HCT116 (cell line): Measurements from ENCODE around the gene OSCP1. TPM values are rescaled to one million over a fixed set of nuclear protein-coding genes. Genes with fewer than 3 reads are reported as not detected.

Experiments used
- ATAC-seq: fragments of 200-7000 bp; cut with Tn5 transposase; 2 replicates; pipeline ENCODE4 v1.9.1; 2020; ENCODE audit warnings: mild to moderate bottlenecking, moderate library complexity
- BruUV-seq: library from RNA; stranded (reverse); fragments of 400-500 nt; replicated peaks from 2 replicates; lab custom pipeline; 2021; lab: Mats Ljungman, UMichigan
- CTCF ChIA-PET: fragments of 300-600 bp; sonication (Branson Sonifier 250); formaldehyde crosslinking; loops from one replicate; lab custom pipeline; 2021; ENCODE audit warnings: antibody characterized with exemption; lab: Charles Lee
- POLR2A ChIA-PET: fragments of 300-600, 350-600 bp; sonication (Branson Sonifier 250); formaldehyde crosslinking; loops from one replicate; lab custom pipeline; 2021; ENCODE audit warnings: antibody characterized with exemption; lab: Charles Lee
- RAD21 ChIA-PET, 2 experiments: fragments of 300-600 bp; sonication (Branson Sonifier 250); formaldehyde crosslinking; loops; one replicate each; lab custom pipeline; 2023; ENCODE audit warnings: low total read pairs in 2 of 2; ENCODE audit not compliant: uncharacterized antibody in 2 of 2, unreplicated experiment in 2 of 2, low non-redundant PET in 1 of 2; lab: Charles Lee
- DNase-seq: peaks from one replicate; pipeline ENCODE4 v3.0.0-alpha.2; 2010; ENCODE audit warnings: low read depth, low spot score
- H2AFZ ChIP-seq: fragments of 200-600 bp; shearing (Covaris generic), sonication (generic); 2 replicates; pipeline ENCODE4 v1.6.1; 2017; ENCODE audit warnings: low read depth, mixed run types, mixed read lengths, antibody characterized with exemption, low read length; ENCODE audit not compliant: poor library complexity, severe bottlenecking
- H3K27ac ChIP-seq: 2 replicates; pipeline ENCODE4 v1.5.1; 2012; ENCODE audit warnings: low read depth, low read length
- H3K27me3 ChIP-seq: fragments of 200-600 bp; sonication (generic); 2 replicates; pipeline ENCODE4 v1.6.1; 2016; ENCODE audit warnings: mixed run types, low read length, mixed read lengths; ENCODE audit not compliant: insufficient read depth
- H3K36me3 ChIP-seq, 2 experiments: fragments of 200-500 bp in 1 of 2; fragments of 200-600 bp in 1 of 2; sonication (Bioruptor generic) in 1 of 2; sonication (generic) in 1 of 2; 2 replicates each; pipeline versions ENCODE4 v1.5.1 to v1.6.1; 2014 to 2016; ENCODE audit warnings: low read length in 2 of 2, inconsistent platforms in 1 of 2, mixed read lengths in 1 of 2, mixed run types in 1 of 2; ENCODE audit not compliant: insufficient read depth in 2 of 2, control insufficient read depth in 1 of 2
- H3K4me1 ChIP-seq, 2 experiments: fragments of 200-600 bp in 1 of 2; sonication (generic) in 1 of 2; 2 replicates each; pipeline versions ENCODE4 v1.5.1 to v1.6.1; 2012 to 2017; ENCODE audit warnings: low read length in 2 of 2, inconsistent platforms in 1 of 2, mild to moderate bottlenecking in 1 of 2, mixed read lengths in 1 of 2, mixed run types in 1 of 2, moderate library complexity in 1 of 2; ENCODE audit not compliant: insufficient read depth in 2 of 2, control insufficient read depth in 1 of 2
- H3K4me2 ChIP-seq: fragments of 200-600 bp; sonication (generic); 2 replicates; pipeline ENCODE4 v1.6.1; 2017; ENCODE audit warnings: mixed run types, low read length, mixed read lengths
- H3K4me3 ChIP-seq, 2 experiments: fragments of 200-600 bp in 1 of 2; sonication (generic) in 1 of 2; replicated peaks in 1 of 2; 2 replicates each; pipeline ENCODE4 v1.5.1; 2011 to 2016; ENCODE audit warnings: low read length in 2 of 2, control low read depth in 1 of 2, low read depth in 1 of 2, mild to moderate bottlenecking in 1 of 2, mixed read lengths in 1 of 2, mixed run types in 1 of 2
- H3K79me2 ChIP-seq: fragments of 200-600 bp; sonication (generic); 2 replicates; pipeline ENCODE4 v1.6.1; 2017; ENCODE audit warnings: mild to moderate bottlenecking, mixed run types, low read length, moderate library complexity, mixed read lengths; ENCODE audit not compliant: insufficient read depth
- H3K9ac ChIP-seq: fragments of 200-600 bp; sonication (generic); 2 replicates; pipeline ENCODE4 v1.6.1; 2016; ENCODE audit warnings: low read length, mixed read lengths
- H3K9me2 ChIP-seq: fragments of 200-600 bp; sonication (generic), shearing (Covaris generic); 2 replicates; pipeline ENCODE4 v1.6.1; 2017; ENCODE audit warnings: mixed run types, mild to moderate bottlenecking, moderate library complexity; ENCODE audit not compliant: insufficient read depth
- H3K9me3 ChIP-seq, 2 experiments: fragments of 200-500 bp in 1 of 2; fragments of 200-600 bp in 1 of 2; sonication (Bioruptor generic) in 1 of 2; sonication (generic) in 1 of 2; 2 replicates each; pipeline ENCODE4 v1.6.1; 2014 to 2017; ENCODE audit warnings: low read length in 2 of 2, mixed read lengths in 2 of 2, inconsistent platforms in 1 of 2, low read depth in 1 of 2, mild to moderate bottlenecking in 1 of 2, mixed run types in 1 of 2, moderate library complexity in 1 of 2; ENCODE audit not compliant: control insufficient read depth in 1 of 2, insufficient read depth in 1 of 2
- H4K20me1 ChIP-seq: fragments of 200-600 bp; sonication (generic), shearing (Covaris generic); 2 replicates; pipeline ENCODE4 v1.6.1; 2017; ENCODE audit warnings: mixed run types, mild to moderate bottlenecking, moderate library complexity; ENCODE audit not compliant: insufficient read depth
- CEBPB ChIP-seq: IDR thresholded peaks from 2 replicates; pipeline ENCODE4 v1.6.1; 2012; ENCODE audit warnings: low read depth
- EGR1 ChIP-seq: IDR thresholded peaks from 2 replicates; pipeline ENCODE4 v1.6.1; 2012; ENCODE audit warnings: low read depth
- EZH2 ChIP-seq: fragments of 200-600 bp; sonication (generic); IDR thresholded peaks from 2 replicates; pipeline ENCODE4 v1.6.1; 2017; ENCODE audit warnings: antibody characterized with exemption, mixed run types
- FOSL1 ChIP-seq: IDR thresholded peaks from 2 replicates; pipeline ENCODE4 v1.6.1; 2012; ENCODE audit warnings: low read depth
- JUND ChIP-seq: IDR thresholded peaks from 2 replicates; pipeline ENCODE4 v1.6.1; 2012
- POLR2A ChIP-seq: IDR thresholded peaks from 2 replicates; pipeline ENCODE4 v1.7.0; 2011; ENCODE audit warnings: borderline replicate concordance; ENCODE audit not compliant: insufficient read depth, insufficient read length; ENCODE audit errors: extremely low read depth
- POLR2AphosphoS5 ChIP-seq: IDR thresholded peaks from 2 replicates; pipeline ENCODE4 v1.6.1; 2011; ENCODE audit warnings: mild to moderate bottlenecking, low read depth, low read length, moderate library complexity
- RAD21 ChIP-seq: IDR thresholded peaks from 2 replicates; pipeline ENCODE4 v1.6.1; 2012; ENCODE audit warnings: low read depth, mild to moderate bottlenecking
- SIN3A ChIP-seq: IDR thresholded peaks from 2 replicates; pipeline ENCODE4 v1.6.1; 2012; ENCODE audit warnings: low read depth
- SRF ChIP-seq: IDR thresholded peaks from 2 replicates; pipeline ENCODE4 v1.6.1; 2012; ENCODE audit warnings: low read depth
- TCF7L2 ChIP-seq: IDR thresholded peaks from 2 replicates; pipeline ENCODE4 v1.7.0; 2011; ENCODE audit warnings: borderline replicate concordance, inconsistent platforms; ENCODE audit not compliant: insufficient read depth, insufficient read length; ENCODE audit errors: extremely low read depth
- ZNF274 ChIP-seq: fragments of 200-500 bp; sonication (Bioruptor generic); IDR thresholded peaks from 2 replicates; pipeline ENCODE4 v1.6.1; 2014; ENCODE audit warnings: mild to moderate bottlenecking, low read depth, low read length, inconsistent platforms
- intact Hi-C: fragments of 100-400 bp; cut with micrococcal nuclease; formaldehyde crosslinking; loops from 2 replicates; pipeline ENCODE4 v1.10.0; 2022
- total RNA-seq: library from RNA; stranded (reverse); gene quantifications from one replicate; pipeline ENCODE4 v1.2.1, GENCODE V29; 2021; ENCODE audit not compliant: unreplicated experiment
- TF ChIP-seq, protein P1 (sequence below): IDR thresholded peaks from 2 replicates; pipeline ENCODE4 v1.6.1; 2011; ENCODE audit warnings: mild to moderate bottlenecking, low read length, moderate library complexity; ENCODE audit not compliant: insufficient replicate concordance; ENCODE audit errors: extremely low read depth
- TF ChIP-seq, protein P2 (sequence below): IDR thresholded peaks from 2 replicates; pipeline ENCODE4 v1.6.1; 2012
- TF ChIP-seq, protein P3 (sequence below), 3 experiments: fragments of 200-600 bp in 1 of 3; sonication (generic) in 1 of 3; IDR thresholded peaks in 2 of 3; conservative IDR thresholded peaks in 1 of 3; 2 replicates each; pipeline ENCODE4 v1.5.1; 2012 to 2017; ENCODE audit warnings: low read depth in 2 of 3, low read length in 2 of 3, antibody characterized with exemption in 1 of 3, borderline replicate concordance in 1 of 3, control low read depth in 1 of 3, mild to moderate bottlenecking in 1 of 3, mixed read lengths in 1 of 3, mixed run types in 1 of 3, moderate library complexity in 1 of 3; ENCODE audit not compliant: insufficient read depth in 1 of 3

The OSCP1 gene
- total RNA-seq, 1 experiment from 2014 or later = 4.1 TPM

DNA sequence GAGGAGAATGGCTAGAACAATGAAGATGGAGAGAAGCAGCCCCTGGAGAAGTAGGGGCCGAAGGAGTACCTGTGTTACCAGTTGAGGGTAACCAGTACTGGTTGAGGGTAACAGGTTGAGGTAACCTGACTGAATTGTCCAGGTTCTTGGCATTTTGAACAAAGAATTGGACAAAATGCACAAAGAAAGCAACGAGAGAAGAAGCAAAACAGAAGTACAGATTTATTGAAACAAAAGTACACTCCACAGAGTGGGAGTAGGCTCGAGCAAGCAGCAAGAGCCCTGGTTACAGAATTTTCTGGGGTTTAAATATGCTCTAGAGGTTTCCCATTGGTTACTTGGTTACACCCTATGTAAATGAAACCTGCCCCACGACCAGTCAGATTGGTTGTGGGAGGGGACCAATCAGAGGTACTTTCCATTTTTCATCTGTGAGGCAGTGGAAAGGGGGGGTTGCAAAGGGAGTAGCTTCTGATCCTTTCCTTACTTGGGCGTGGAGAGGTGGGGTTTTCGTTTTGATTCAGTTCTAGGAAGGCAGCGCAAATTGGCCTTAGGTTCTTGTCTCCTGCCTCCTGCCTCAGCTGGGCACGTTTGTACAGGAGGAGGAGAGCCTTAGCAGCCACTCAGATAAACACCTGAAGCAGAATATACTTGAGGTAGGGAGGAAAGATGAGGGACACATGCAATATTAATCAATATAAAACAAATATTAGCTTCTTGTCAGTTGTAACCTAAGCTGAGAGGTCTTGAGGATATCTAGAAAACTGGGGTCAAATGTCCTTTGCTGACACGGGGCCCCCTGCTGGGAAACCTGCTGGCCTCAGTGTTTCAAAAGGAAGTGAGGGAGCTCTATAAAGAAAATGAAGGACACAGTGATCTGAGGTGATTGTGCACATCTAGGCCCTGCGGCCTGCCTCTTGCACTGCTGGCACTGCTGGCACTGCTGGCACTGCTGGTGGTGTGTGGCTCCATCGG, 38.3 kb downstream of the OSCP1 start:
- DNase-seq = no peak
- CTCF ChIA-PET = no interaction called here

More for the DNA sequence above, 38.3 kb downstream of the OSCP1 start:
- Histone ChIP-seq H4K20me1 (no peaks in the 10 kb centered on the region), H3K4me1 (peaks cover 8 to 17% of the 10 kb centered on the region in 2 experiments), H3K4me2 (peak overlapping the region; percentile 27; the same call in 1 of the 2 replicates), H3K4me3 (no peak overlapping the region), H3K9me2 (no peaks in the 10 kb centered on the region), H3K27me3 (no peaks in the 10 kb centered on the region), H3K27ac (no peak overlapping the region), H3K36me3 (no peaks in the 10 kb centered on the region; a peak in 1 of 4 replicates), H3K9ac (no peak overlapping the region), H2AFZ (no peak overlapping the region), H3K9me3 (no peaks in the 10 kb centered on the region), H3K79me2 (no peaks in the 10 kb centered on the region)
- ChIA-PET RAD21 (no interaction called here), POLR2A (interaction anchor here (0.9 to 1.6 kb wide), 3 partner anchors 11 to 26 kb away, joined by 3 to 15 read pairs (median 8); no protein-coding TSS in a partner anchor)
- intact Hi-C loops = no loop called here
- no TSS peak for BruUV-seq
- peak; percentile 82 for ATAC-seq
- TF ChIP-seq EGR1 = no peak
- peak; percentile 59 for TF ChIP-seq SRF
- peak; percentile 39 for TF ChIP-seq POLR2A
- no peak for TF ChIP-seq CEBPB
- no peak for TF ChIP-seq FOSL1
- TF ChIP-seq SIN3A = no peak
- no peak for TF ChIP-seq POLR2AphosphoS5
- no peak for TF ChIP-seq TCF7L2
- TF ChIP-seq, protein P1, sequence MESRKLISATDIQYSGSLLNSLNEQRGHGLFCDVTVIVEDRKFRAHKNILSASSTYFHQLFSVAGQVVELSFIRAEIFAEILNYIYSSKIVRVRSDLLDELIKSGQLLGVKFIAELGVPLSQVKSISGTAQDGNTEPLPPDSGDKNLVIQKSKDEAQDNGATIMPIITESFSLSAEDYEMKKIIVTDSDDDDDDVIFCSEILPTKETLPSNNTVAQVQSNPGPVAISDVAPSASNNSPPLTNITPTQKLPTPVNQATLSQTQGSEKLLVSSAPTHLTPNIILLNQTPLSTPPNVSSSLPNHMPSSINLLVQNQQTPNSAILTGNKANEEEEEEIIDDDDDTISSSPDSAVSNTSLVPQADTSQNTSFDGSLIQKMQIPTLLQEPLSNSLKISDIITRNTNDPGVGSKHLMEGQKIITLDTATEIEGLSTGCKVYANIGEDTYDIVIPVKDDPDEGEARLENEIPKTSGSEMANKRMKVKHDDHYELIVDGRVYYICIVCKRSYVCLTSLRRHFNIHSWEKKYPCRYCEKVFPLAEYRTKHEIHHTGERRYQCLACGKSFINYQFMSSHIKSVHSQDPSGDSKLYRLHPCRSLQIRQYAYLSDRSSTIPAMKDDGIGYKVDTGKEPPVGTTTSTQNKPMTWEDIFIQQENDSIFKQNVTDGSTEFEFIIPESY = no peak
- no peak for TF ChIP-seq RAD21
- TF ChIP-seq EZH2 = no peak
- no peak for TF ChIP-seq JUND
- TF ChIP-seq, protein P2, sequence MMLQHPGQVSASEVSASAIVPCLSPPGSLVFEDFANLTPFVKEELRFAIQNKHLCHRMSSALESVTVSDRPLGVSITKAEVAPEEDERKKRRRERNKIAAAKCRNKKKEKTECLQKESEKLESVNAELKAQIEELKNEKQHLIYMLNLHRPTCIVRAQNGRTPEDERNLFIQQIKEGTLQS = no peak
- TF ChIP-seq, protein P3, sequence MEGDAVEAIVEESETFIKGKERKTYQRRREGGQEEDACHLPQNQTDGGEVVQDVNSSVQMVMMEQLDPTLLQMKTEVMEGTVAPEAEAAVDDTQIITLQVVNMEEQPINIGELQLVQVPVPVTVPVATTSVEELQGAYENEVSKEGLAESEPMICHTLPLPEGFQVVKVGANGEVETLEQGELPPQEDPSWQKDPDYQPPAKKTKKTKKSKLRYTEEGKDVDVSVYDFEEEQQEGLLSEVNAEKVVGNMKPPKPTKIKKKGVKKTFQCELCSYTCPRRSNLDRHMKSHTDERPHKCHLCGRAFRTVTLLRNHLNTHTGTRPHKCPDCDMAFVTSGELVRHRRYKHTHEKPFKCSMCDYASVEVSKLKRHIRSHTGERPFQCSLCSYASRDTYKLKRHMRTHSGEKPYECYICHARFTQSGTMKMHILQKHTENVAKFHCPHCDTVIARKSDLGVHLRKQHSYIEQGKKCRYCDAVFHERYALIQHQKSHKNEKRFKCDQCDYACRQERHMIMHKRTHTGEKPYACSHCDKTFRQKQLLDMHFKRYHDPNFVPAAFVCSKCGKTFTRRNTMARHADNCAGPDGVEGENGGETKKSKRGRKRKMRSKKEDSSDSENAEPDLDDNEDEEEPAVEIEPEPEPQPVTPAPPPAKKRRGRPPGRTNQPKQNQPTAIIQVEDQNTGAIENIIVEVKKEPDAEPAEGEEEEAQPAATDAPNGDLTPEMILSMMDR (IDR thresholded peaks at IDR 0.05 in 2 of 3, conservative IDR thresholded peaks at IDR 0.05 in 1 of 3; ENCODE audit: borderline replicate concordance in 1 of 3, insufficient read depth in 1 of 3, low read depth in 2 of 3, low read length in 2 of 3) = no peak
- no peak for TF ChIP-seq ZNF274
